NCI-H2107 treated with DMSO at 0.1 percent for 48 hours (cell line): ENCODE results near the gene OR7D2.

Source experiments
- DNase-seq: peaks from one replicate; lab custom pipeline; 2025; ENCODE audit not compliant: unreplicated experiment; lab: John Stamatoyannopoulos, UW

Gene OR7D2

DNA sequence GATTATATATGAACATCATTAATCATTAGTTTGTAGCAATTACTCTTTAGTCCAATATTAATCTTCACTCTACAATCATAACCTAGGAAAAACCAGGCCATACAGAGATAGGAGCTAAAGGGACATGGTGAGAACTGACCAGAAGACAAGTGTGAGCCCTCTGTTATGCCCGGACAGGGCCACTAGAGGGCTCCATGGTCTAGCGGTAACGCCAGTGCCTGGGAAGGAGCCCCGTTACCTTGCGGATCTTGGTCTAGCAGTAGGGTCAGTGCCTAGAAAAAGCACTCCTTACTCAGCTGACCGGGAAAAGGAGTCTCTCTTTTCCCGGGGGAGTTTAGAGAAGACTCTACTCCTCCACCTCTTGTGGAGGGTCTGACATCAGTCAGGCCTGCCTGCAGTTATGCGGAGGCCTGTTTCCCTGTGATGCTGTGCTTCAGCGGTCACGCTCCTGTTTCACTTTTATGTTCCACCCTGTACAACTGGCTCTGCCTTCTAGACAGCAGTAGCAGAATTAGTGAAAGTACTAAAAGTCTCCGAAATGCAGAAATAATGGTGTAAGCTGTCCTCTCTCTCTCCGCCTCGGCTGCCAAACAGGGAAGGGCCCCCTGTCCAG, 26.8 kb downstream of the OR7D2 start:
- DNase-seq: peak; percentile 7

DNA sequence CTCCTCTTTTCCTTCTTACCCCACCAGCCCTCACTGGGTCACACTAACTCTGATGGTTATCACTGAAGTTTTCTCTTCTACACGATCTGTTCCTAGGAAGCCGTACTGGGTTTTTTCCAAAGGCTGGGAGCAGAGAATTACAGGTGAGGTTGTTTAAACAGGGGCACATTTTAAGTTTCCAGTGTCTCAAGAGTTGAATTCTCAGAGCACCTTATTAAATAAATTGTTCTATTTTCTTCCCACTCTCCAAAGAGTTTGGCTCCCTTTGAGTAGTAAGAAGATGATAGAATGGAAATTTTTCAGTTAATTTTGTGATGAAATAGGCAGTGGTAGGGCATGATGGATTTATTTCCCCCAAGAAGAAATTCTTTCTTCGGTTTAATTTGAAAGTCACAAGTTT, 40.7 kb downstream of the OR7D2 start, which contains the start of gene OR7D4:
Gene OR7D4, minus strand, starts transcription at position 101 of the 400 bp plus-strand sequence. CDS start 4,752 bp downstream, outside the sequence.
- DNase-seq: no peak
